ENCODE data around the gene DENND2A.
"Not testable (repeated sequence)": the region's sequence is repeated elsewhere in the genome, so short reads cannot be mapped to it uniquely, and the experiment has no call there.

DENND2A gene

GRCh38 chr7:140677496-140677895, 36.9 kb upstream of the DENND2A start:
- H3K4me3 ChIP-seq (IDR thresholded peaks at IDR 0.05; ENCODE audit: insufficient read depth, low read depth, low read length), result no peak overlapping the region
- H3K79me2 ChIP-seq (ENCODE audit: insufficient read depth, low read depth), result no peaks in the 10 kb centered on the region
- TF ChIP-seq CTCF (conservative IDR thresholded peaks at IDR 0.05; ENCODE audit: low read depth, low read length), result no peak
- no peak overlapping the region for H3K4me2 ChIP-seq
- no peaks in the 10 kb centered on the region for H3K36me3 ChIP-seq (ENCODE audit: insufficient read depth)
- peaks cover 23% of the 10 kb centered on the region for H3K4me1 ChIP-seq (ENCODE audit: low read depth, poor library complexity, severe bottlenecking)
- no peaks in the 10 kb centered on the region for H4K20me1 ChIP-seq (ENCODE audit: insufficient read depth)
- H3K27ac ChIP-seq, result no peak overlapping the region
- no peak overlapping the region for H2AFZ ChIP-seq (ENCODE audit: low read depth)
- no peaks in the 10 kb centered on the region for H3K27me3 ChIP-seq (ENCODE audit: insufficient read depth, low read depth)
- no peak overlapping the region for H3K9ac ChIP-seq

GRCh38 chr7:140676956-140677355, 36.3 kb upstream of the DENND2A start:
- not testable (repeated sequence) for H3K27ac ChIP-seq

GRCh38 chr7:140676306-140676705, 35.7 kb upstream of the DENND2A start:
- Histone ChIP-seq H3K27ac (no peak overlapping the region), H3K4me2 (no peak overlapping the region)

More at GRCh38 chr7:140676956-140677355, 36.3 kb upstream of the DENND2A start:
- not testable (repeated sequence) for H3K79me2 ChIP-seq (ENCODE audit: insufficient read depth, low read depth); H4K20me1 ChIP-seq (ENCODE audit: insufficient read depth); H3K27me3 ChIP-seq (ENCODE audit: insufficient read depth, low read depth); H3K4me2 ChIP-seq; H3K36me3 ChIP-seq (ENCODE audit: insufficient read depth); H3K4me3 ChIP-seq (IDR thresholded peaks at IDR 0.05; ENCODE audit: insufficient read depth, low read depth, low read length); H2AFZ ChIP-seq (ENCODE audit: low read depth); H3K9ac ChIP-seq
- peaks cover 28% of the 10 kb centered on the region for H3K4me1 ChIP-seq (ENCODE audit: low read depth, poor library complexity, severe bottlenecking)

GRCh38 chr7:140675726-140676125, 35.1 kb upstream of the DENND2A start:
- Histone ChIP-seq H4K20me1 (ENCODE audit: insufficient read depth) (no peaks in the 10 kb centered on the region), H3K36me3 (ENCODE audit: insufficient read depth) (no peaks in the 10 kb centered on the region), H3K4me1 (ENCODE audit: low read depth, poor library complexity, severe bottlenecking) (peaks cover 28% of the 10 kb centered on the region), H2AFZ (ENCODE audit: low read depth) (no peak overlapping the region), H3K79me2 (ENCODE audit: insufficient read depth, low read depth) (no peaks in the 10 kb centered on the region), H3K27ac (no peak overlapping the region), H3K27me3 (ENCODE audit: insufficient read depth, low read depth) (no peaks in the 10 kb centered on the region), H3K4me2 (no peak overlapping the region), H3K4me3 (IDR thresholded peaks at IDR 0.05; ENCODE audit: insufficient read depth, low read depth, low read length) (no peak overlapping the region), H3K9ac (no peak overlapping the region)
- TF ChIP-seq CTCF (conservative IDR thresholded peaks at IDR 0.05; ENCODE audit: low read depth, low read length), result no peak

More at GRCh38 chr7:140676306-140676705, 35.7 kb upstream of the DENND2A start:
- Histone ChIP-seq H3K79me2 (ENCODE audit: insufficient read depth, low read depth) (no peaks in the 10 kb centered on the region), H3K4me3 (IDR thresholded peaks at IDR 0.05; ENCODE audit: insufficient read depth, low read depth, low read length) (no peak overlapping the region), H4K20me1 (ENCODE audit: insufficient read depth) (no peaks in the 10 kb centered on the region), H3K4me1 (ENCODE audit: low read depth, poor library complexity, severe bottlenecking) (peaks cover 28% of the 10 kb centered on the region), H3K9ac (no peak overlapping the region), H3K27me3 (ENCODE audit: insufficient read depth, low read depth) (no peaks in the 10 kb centered on the region), H2AFZ (ENCODE audit: low read depth) (no peak overlapping the region), H3K36me3 (ENCODE audit: insufficient read depth) (no peaks in the 10 kb centered on the region)
- TF ChIP-seq CTCF (conservative IDR thresholded peaks at IDR 0.05; ENCODE audit: low read depth, low read length), result no peak

- Histone ChIP-seq H2AFZ (ENCODE audit: low read depth) (no peak overlapping the region), H3K27ac (no peak overlapping the region), H3K4me2 (peak overlapping the region; percentile 10; the same call in 1 of the 2 replicates), H3K4me3 (IDR thresholded peaks at IDR 0.05; ENCODE audit: insufficient read depth, low read depth, low read length) (no peak overlapping the region), H3K27me3 (ENCODE audit: insufficient read depth, low read depth) (no peaks in the 10 kb centered on the region), H3K79me2 (ENCODE audit: insufficient read depth, low read depth) (no peaks in the 10 kb centered on the region), H3K4me1 (ENCODE audit: low read depth, poor library complexity, severe bottlenecking) (peaks cover 28% of the 10 kb centered on the region), H4K20me1 (ENCODE audit: insufficient read depth) (no peaks in the 10 kb centered on the region), H3K36me3 (ENCODE audit: insufficient read depth) (no peaks in the 10 kb centered on the region), H3K9ac (no peak overlapping the region)
- TF ChIP-seq CTCF (conservative IDR thresholded peaks at IDR 0.05; ENCODE audit: low read depth, low read length), result no peak
Measured at GRCh38 chr7:140674899-140675701, 34.5 kb upstream of the DENND2A start.

Measured in KMS-11 (cell line).